Measurements from ENCODE around the gene DNAJC12. TPM values are rescaled to one million over a fixed set of nuclear protein-coding genes. Genes with fewer than 3 reads are reported as not detected.
"Not testable (repeated sequence)": the region's sequence is repeated elsewhere in the genome, so short reads cannot be mapped to it uniquely, and the experiment has no call there.

DNAJC12 gene
- total RNA-seq, 1 donor from 2014 or later: 7.1 TPM

DNA sequence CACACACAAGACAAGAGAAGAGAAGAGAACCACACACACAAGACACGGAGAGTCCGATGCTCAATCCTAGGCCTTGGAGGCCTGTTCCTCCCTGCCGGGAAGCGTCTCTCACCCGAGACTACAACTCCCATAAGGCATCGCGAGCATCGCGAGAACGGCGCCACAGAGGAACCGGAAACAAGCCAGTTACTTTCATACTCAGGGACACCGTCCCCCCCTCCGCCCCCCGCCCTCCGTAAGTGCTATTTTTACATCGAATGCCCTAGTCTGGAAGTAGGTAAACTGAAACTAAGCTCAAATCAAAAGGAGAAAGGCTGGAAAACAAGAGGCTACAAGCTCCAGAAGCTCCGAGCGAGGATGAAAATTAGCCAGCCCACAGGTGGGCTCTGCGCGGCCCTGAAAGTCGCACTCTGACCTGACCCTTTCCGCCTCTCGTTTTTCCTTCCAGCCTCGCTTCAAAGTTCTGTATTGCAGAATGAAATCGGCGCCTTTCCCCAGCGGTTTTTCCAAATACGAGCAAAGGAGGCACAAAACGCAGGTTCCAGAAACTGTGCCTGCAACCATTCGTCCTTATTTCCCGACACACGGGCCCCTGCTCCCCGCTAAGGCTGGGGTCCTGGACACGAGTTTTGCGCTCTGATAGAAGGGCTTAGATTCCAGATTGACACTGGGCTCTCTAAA lies 11.5 kb upstream of the DNAJC12 start:
- DNase-seq (ENCODE audit: missing footprints): peak; percentile 99
- peak; percentile 99 for ATAC-seq
- intact Hi-C loops (cut with DNase I): no loop called here

- ATAC-seq (no peak), DNase-seq (ENCODE audit: missing footprints) (no peak)
- intact Hi-C loops (cut with DNase I): no loop called here
Observed at GRCh38 chr10:67843284-67843683, 5.3 kb upstream of the DNAJC12 start.

GRCh38 chr10:67841737-67842136 lies 3.7 kb upstream of the DNAJC12 start:
- DNase-seq (ENCODE audit: missing footprints): no peak
- no peak for ATAC-seq
- intact Hi-C loops (cut with DNase I): no loop called here

GRCh38 chr10:67839951-67840350 lies 2.0 kb upstream of the DNAJC12 start:
- ATAC-seq (no peak), DNase-seq (ENCODE audit: missing footprints) (no peak)
- intact Hi-C loops (cut with DNase I): no loop called here

DNA sequence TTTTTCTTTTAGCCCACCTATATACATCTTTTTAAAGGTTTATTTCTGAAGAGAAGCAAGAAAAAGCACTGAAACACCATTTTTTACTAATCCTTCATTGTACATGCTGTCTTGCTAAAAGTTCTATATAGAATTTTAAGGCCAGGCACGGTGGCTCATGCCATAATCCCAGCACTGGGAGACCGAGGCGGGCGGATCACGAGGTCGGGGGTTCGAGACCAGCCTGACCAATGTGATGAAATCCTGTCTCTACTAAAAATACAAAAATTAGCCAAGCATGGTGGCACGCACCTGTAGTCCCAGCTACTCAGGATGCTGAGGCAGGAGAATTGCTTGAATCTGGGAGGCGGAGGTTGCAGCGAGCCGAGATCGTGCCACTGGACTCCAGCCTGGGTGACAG lies 1.5 kb upstream of the DNAJC12 start:
- intact Hi-C loops (cut with DNase I); DNase-seq (ENCODE audit: missing footprints); ATAC-seq: not testable (repeated sequence)

DNA sequence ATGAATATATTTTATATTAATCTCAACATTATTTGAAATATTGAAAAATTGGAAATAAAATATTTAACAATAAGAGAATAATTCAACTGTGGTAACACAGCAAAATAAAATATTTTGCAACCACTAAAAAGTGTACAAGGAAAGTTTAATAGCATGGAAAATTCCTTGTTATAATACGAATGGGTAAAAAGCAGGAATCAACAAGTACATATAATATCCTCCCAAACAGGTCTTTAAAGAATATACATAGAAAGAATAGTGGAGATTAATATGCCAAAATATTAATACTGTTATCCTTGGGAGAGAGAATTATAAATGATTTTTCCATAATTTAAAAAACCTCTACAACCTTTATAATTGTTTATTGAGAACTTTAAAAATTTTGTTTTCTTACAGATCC lies 1.0 kb downstream of the DNAJC12 start:
- intact Hi-C loops (cut with DNase I): no loop called here
- ATAC-seq (no peak), DNase-seq (ENCODE audit: missing footprints) (no peak)

GRCh38 chr10:67836488-67836887 lies 1.5 kb downstream of the DNAJC12 start:
- ATAC-seq: no peak
- no peak for DNase-seq (ENCODE audit: missing footprints)
- intact Hi-C loops (cut with DNase I): no loop called here

- ATAC-seq; DNase-seq (ENCODE audit: missing footprints); intact Hi-C loops (cut with DNase I): not testable (repeated sequence)
Observed at GRCh38 chr10:67835541-67836394, 2.2 kb downstream of the DNAJC12 start.

DNA sequence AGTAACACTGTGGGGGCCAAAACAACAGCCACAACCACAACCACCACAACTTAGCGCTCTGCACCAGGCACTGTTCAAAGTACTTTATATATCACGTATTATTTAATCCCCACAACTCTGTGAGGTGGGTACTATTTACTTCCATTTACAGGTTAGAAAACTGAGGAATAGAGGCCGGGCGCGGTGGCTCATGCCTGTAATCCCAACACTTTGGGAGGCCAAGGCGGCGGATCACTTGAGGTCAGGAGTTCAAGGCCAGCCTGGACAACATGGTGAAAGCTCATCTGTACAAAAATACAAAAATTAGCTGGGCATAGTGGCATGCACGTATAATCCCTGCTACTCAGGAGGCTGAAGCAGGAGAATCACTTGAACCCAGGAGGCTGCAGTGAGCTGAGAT lies 3.6 kb downstream of the DNAJC12 start:
- ATAC-seq: no peak
- intact Hi-C loops (cut with DNase I): no loop called here
- no peak for DNase-seq (ENCODE audit: missing footprints)

GRCh38 chr10:67827811-67828210 lies 10.2 kb downstream of the DNAJC12 start:
- ATAC-seq (no peak), DNase-seq (ENCODE audit: missing footprints) (no peak)
- intact Hi-C loops (cut with DNase I): no loop called here

DNA sequence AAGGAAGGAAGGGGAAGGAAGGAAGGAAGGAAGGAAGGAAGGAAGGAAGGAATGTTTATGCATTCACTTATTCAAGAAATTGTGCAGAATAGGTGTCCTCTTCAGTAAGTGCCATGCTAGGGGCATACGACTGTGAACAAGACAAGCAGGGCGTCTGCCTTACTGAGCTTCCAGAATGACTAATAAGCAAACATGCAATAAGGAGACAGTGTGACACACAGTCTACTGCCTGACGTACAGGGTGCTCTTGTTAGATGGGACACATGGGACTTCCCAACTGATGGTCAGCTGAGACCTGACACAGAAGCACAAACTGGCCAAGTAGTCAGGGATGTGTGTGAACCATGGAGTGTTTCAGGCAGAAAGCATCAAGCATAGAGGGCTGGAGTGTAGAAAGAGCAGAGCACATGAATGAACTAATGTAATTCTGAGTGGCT lies 18.2 kb downstream of the DNAJC12 start:
- DNase-seq (ENCODE audit: missing footprints) (no peak), ATAC-seq (no peak)
- intact Hi-C loops (cut with DNase I): no loop called here

GRCh38 chr10:67818323-67818722 lies 19.7 kb downstream of the DNAJC12 start:
- intact Hi-C loops (cut with DNase I): no loop called here
- ATAC-seq: no peak

GRCh38 chr10:67816719-67817118 lies 21.3 kb downstream of the DNAJC12 start:
- DNase-seq (ENCODE audit: missing footprints) (no peak), ATAC-seq (no peak)
- intact Hi-C loops (cut with DNase I): no loop called here

More at GRCh38 chr10:67818323-67818722, 19.7 kb downstream of the DNAJC12 start:
- DNase-seq (ENCODE audit: missing footprints): no peak

DNA sequence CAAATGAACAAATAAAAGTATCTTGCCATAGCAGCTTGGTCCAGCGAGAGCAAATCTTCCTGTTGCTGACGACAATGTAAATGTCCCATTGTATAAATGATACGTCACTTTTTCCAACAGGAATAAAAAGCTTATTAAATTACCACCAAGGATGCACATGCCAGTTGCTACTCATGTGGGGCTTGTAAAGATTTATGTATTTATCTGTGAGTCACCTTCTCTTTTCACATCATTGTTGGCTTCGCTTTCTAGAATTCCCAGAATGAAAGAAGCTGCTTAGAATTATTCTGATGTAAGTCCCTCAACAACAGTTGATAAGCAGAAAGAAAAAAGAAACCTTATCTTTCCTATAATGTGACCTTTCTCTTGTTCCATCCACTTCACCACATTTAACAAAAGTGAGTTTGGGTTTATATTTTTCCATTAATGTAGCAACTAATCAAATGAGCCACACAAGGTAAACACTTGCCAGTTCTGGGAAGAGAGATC lies 22.4 kb downstream of the DNAJC12 start:
- intact Hi-C loops (cut with DNase I): no loop called here
- ATAC-seq (no peak), DNase-seq (ENCODE audit: missing footprints) (no peak)

GRCh38 chr10:67812007-67812406 lies 26.0 kb downstream of the DNAJC12 start:
- intact Hi-C loops (cut with DNase I): no loop called here
- ATAC-seq: no peak
- no peak for DNase-seq (ENCODE audit: missing footprints)

- intact Hi-C loops (cut with DNase I): no loop called here
- ATAC-seq: no peak
- no peak for DNase-seq (ENCODE audit: missing footprints)
Observed at GRCh38 chr10:67809107-67809506, 28.9 kb downstream of the DNAJC12 start.

DNA sequence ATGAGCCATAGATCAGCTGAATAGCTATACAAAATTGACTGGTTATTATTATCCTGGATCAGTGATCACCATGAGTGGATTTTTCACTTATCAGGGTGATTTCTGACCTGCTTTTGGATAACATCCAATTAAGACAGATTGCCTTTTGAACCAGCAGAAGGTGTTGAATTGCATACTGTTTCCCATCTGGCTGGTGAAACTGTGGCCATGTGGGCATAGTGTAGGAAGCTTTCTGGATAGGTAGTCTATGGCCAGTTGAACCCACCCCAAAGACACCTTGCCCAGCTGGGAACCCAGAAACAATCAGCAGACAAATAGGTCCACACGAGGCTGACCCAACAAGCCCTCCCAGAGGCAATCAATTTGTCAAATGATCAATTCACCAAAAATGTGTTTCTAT lies 29.3 kb downstream of the DNAJC12 start:
- ATAC-seq (no peak), DNase-seq (ENCODE audit: missing footprints) (no peak)
- intact Hi-C loops (cut with DNase I): no loop called here

GRCh38 chr10:67807855-67808456 lies 30.0 kb downstream of the DNAJC12 start:
- DNase-seq (ENCODE audit: missing footprints) (no peak), ATAC-seq (no peak)
- intact Hi-C loops (cut with DNase I): no loop called here

DNA sequence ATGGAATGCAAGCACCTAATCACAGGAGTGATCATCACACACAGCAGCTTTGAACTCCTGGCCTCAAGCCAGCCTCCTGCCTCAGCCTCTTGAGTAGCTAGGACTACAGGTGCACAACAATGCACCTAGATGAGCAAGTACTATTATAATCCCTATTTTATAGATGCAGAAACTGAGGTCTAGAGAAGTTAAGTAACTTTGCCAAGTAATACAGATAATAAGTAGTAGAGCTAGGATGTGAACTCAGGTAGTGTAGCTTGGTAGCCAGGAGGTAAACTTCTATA lies 33.7 kb downstream of the DNAJC12 start:
- intact Hi-C loops (cut with DNase I): no loop called here
- DNase-seq (ENCODE audit: missing footprints) (no peak), ATAC-seq (no peak)
